ENCODE data around the gene SSBP3. TPM values are rescaled to one million over a fixed set of nuclear protein-coding genes. Genes with fewer than 3 reads are reported as not detected.

The SSBP3 gene
- polyA plus RNA-seq, 1 donor (not counting 4 experiments of a cell fraction or from before 2014, with no cell fraction given) = 16.9 TPM

DNA sequence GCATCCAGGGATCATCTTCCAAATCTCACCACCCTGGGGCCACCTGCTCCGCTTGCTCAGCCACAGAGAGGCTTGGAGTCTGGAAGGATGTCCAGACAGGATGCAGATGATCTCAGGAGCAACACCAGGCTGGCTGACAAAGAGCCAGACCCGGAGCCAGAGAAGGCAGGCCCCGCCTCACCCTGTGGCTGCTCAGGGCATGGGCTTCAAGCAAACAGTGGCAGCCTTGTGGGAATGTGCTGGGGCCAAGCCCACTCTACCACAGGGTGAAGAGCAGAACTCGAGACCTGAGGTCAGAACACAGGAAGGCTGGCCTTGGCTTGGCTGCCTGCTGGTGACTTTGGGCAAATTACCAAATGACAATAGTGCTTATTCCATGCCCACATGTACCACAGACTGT lies 160.7 kb downstream of the SSBP3 start:
- Histone ChIP-seq H3K79me2 (ENCODE audit: control insufficient read depth, insufficient read depth, low read length) (no peaks in the 10 kb centered on the region), H3K9me1 (ENCODE audit: control insufficient read depth, extremely low read depth, insufficient read depth, low read length) (no peaks in the 10 kb centered on the region), H3K36me3 (ENCODE audit: control insufficient read depth in 2 of 2, extremely low read depth in 1 of 2, insufficient read depth in 2 of 2, low read length in 2 of 2) (peaks cover 0 to 6% of the 10 kb centered on the region in 2 experiments), H2AFZ (ENCODE audit: control insufficient read depth, low read length) (no peak overlapping the region), H3K9ac (ENCODE audit: control insufficient read depth, extremely low read depth, insufficient read depth, low read length) (no peak overlapping the region), H3K27me3 (ENCODE audit: control insufficient read depth, extremely low read depth, insufficient read depth, low read length) (no peaks in the 10 kb centered on the region), H3K4me3 (ENCODE audit: control insufficient read depth in 2 of 3, extremely low read depth in 1 of 3, insufficient read depth in 2 of 3, low read depth in 1 of 3, low read length in 3 of 3) (no peak overlapping the region), H3K27ac (ENCODE audit: control insufficient read depth, insufficient read depth, low read length) (no peak overlapping the region), H3K9me3 (ENCODE audit: control insufficient read depth, low read depth, low read length) (no peaks in the 10 kb centered on the region), H3K4me2 (ENCODE audit: control insufficient read depth, extremely low read depth, insufficient read depth, low read depth, low read length) (no peak overlapping the region), H4K20me1 (ENCODE audit: control insufficient read depth, extremely low read depth, insufficient read depth, low read length) (no peaks in the 10 kb centered on the region), H3K4me1 (ENCODE audit: control insufficient read depth, extremely low read depth, insufficient read depth, low read length) (peaks cover 4% of the 10 kb centered on the region)
- no peak for TF ChIP-seq EZH2 (IDR thresholded peaks at IDR 0.05; ENCODE audit: low read length)
- TF ChIP-seq, protein P1, sequence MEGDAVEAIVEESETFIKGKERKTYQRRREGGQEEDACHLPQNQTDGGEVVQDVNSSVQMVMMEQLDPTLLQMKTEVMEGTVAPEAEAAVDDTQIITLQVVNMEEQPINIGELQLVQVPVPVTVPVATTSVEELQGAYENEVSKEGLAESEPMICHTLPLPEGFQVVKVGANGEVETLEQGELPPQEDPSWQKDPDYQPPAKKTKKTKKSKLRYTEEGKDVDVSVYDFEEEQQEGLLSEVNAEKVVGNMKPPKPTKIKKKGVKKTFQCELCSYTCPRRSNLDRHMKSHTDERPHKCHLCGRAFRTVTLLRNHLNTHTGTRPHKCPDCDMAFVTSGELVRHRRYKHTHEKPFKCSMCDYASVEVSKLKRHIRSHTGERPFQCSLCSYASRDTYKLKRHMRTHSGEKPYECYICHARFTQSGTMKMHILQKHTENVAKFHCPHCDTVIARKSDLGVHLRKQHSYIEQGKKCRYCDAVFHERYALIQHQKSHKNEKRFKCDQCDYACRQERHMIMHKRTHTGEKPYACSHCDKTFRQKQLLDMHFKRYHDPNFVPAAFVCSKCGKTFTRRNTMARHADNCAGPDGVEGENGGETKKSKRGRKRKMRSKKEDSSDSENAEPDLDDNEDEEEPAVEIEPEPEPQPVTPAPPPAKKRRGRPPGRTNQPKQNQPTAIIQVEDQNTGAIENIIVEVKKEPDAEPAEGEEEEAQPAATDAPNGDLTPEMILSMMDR (optimal IDR thresholded peaks at IDR 0.05 in 1 of 3, IDR thresholded peaks at IDR 0.05 in 1 of 3, conservative IDR thresholded peaks at IDR 0.05 in 1 of 3; ENCODE audit: extremely low read depth in 1 of 3, insufficient read depth in 2 of 3, low read length in 3 of 3) = no peak
- FAIRE-seq (no peak), DNase-seq (ENCODE audit: low read depth, low spot score) (no peak)
- dilution Hi-C loops (cut with MboI; ENCODE audit: extremely low pct_ligation_motif_present, low sequenced_read_pairs) = no loop called here

DNA sequence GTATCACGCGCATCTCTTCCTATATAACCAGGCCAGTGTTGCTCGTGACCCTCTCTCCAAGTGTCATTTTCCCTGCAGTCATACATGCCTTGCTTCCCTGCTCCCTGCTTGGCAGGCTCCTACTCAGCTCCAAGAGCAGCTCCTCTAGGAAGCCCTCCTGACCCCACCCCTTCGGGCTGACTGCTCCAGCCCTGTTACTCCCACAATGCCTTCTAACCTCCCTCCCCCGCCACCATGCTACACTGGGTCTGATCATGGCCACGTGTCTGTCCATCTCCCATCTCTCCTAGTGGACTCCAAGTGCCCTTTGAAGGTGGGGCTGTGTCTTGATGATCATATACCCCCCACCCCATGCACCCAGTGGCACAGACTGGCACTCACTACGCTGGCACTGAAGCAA lies 161.5 kb downstream of the SSBP3 start:
- TF ChIP-seq EZH2 (IDR thresholded peaks at IDR 0.05; ENCODE audit: low read length) = no peak
- TF ChIP-seq, protein P1 (optimal IDR thresholded peaks at IDR 0.05 in 1 of 3, IDR thresholded peaks at IDR 0.05 in 1 of 3, conservative IDR thresholded peaks at IDR 0.05 in 1 of 3; ENCODE audit: extremely low read depth in 1 of 3, insufficient read depth in 2 of 3, low read length in 3 of 3) = no peak
- Histone ChIP-seq H3K9me1 (ENCODE audit: control insufficient read depth, extremely low read depth, insufficient read depth, low read length) (no peaks in the 10 kb centered on the region), H3K9me3 (ENCODE audit: control insufficient read depth, low read depth, low read length) (no peaks in the 10 kb centered on the region), H3K27me3 (ENCODE audit: control insufficient read depth, extremely low read depth, insufficient read depth, low read length) (no peaks in the 10 kb centered on the region), H3K9ac (ENCODE audit: control insufficient read depth, extremely low read depth, insufficient read depth, low read length) (no peak overlapping the region), H3K79me2 (ENCODE audit: control insufficient read depth, insufficient read depth, low read length) (no peaks in the 10 kb centered on the region), H4K20me1 (ENCODE audit: control insufficient read depth, extremely low read depth, insufficient read depth, low read length) (no peaks in the 10 kb centered on the region), H3K4me3 (ENCODE audit: control insufficient read depth in 2 of 3, extremely low read depth in 1 of 3, insufficient read depth in 2 of 3, low read depth in 1 of 3, low read length in 3 of 3) (no peak overlapping the region), H3K4me2 (ENCODE audit: control insufficient read depth, extremely low read depth, insufficient read depth, low read depth, low read length) (no peak overlapping the region), H2AFZ (ENCODE audit: control insufficient read depth, low read length) (no peak overlapping the region), H3K4me1 (ENCODE audit: control insufficient read depth, extremely low read depth, insufficient read depth, low read length) (no peaks in the 10 kb centered on the region), H3K27ac (ENCODE audit: control insufficient read depth, insufficient read depth, low read length) (no peak overlapping the region), H3K36me3 (ENCODE audit: control insufficient read depth in 2 of 2, extremely low read depth in 1 of 2, insufficient read depth in 2 of 2, low read length in 2 of 2) (peaks cover 0 to 6% of the 10 kb centered on the region in 2 experiments)
- FAIRE-seq (no peak), DNase-seq (ENCODE audit: low read depth, low spot score) (no peak)
- dilution Hi-C loops (cut with MboI; ENCODE audit: extremely low pct_ligation_motif_present, low sequenced_read_pairs) = no loop called here
